K562 (cell line): ENCODE results near the gene HOXB3. TPM values are rescaled to one million over a fixed set of nuclear protein-coding genes. Genes with fewer than 3 reads are reported as not detected.

Experiments
- ATF3 ChIP-seq, 2 experiments: fragments of 450-650 bp in 1 of 2; sonication (generic) in 1 of 2; formaldehyde crosslinking in 1 of 2; IDR thresholded peaks in 1 of 2; conservative IDR thresholded peaks in 1 of 2; 2 replicates each; pipeline versions ENCODE4 v1.6.1 to v1.8.1; 2016 to 2023; ENCODE audit warnings: mild to moderate bottlenecking in 2 of 2, moderate library complexity in 2 of 2, inconsistent platforms in 1 of 2, missing genetic modification reagents in 1 of 2
- ATF7 ChIP-seq: fragments of 450-650 bp; IDR thresholded peaks from 2 replicates; pipeline ENCODE4 v1.7.1; 2014; ENCODE audit warnings: mild to moderate bottlenecking, moderate library complexity
- CEBPG ChIP-seq, 3 experiments: fragments of 200-800 bp in 1 of 3; sonication (Bioruptor generic) in 1 of 3; sonication (generic) in 1 of 3; formaldehyde crosslinking in 1 of 3; IDR thresholded peaks in 2 of 3; conservative IDR thresholded peaks in 1 of 3; 2 replicates each; pipeline versions ENCODE4 v1.6.1 to v1.8.0; 2016 to 2022; ENCODE audit warnings: missing compliant biosample characterization in 2 of 3, missing genetic modification characterization in 2 of 3, mild to moderate bottlenecking in 1 of 3, missing genetic modification reagents in 1 of 3
- EWSR1 ChIP-seq: fragments of 450-650 bp; IDR thresholded peaks from 2 replicates; pipeline ENCODE4 v1.6.1; 2018; ENCODE audit warnings: borderline replicate concordance, mild to moderate bottlenecking, low read depth, moderate library complexity; ENCODE audit not compliant: partially characterized antibody
- GATA2 ChIP-seq: sonication (generic); formaldehyde crosslinking; IDR thresholded peaks from 2 replicates; pipeline ENCODE4 v1.4.0; 2020; ENCODE audit warnings: mild to moderate bottlenecking, missing genetic modification reagents
- HDAC2 ChIP-seq: fragments of 450-650 bp; IDR thresholded peaks from 2 replicates; pipeline ENCODE4 v1.6.1; 2016; ENCODE audit warnings: mild to moderate bottlenecking
- MAFF ChIP-seq: IDR thresholded peaks from 2 replicates; pipeline ENCODE4 v1.6.1; 2012; ENCODE audit warnings: low read length, improper control_type of control experiment
- MTA2 ChIP-seq: fragments of 450-650 bp; IDR thresholded peaks from 2 replicates; pipeline ENCODE4 v1.6.1; 2016; ENCODE audit warnings: low read depth
- NONO ChIP-seq, 2 experiments: fragments of 200-400 bp in 1 of 2; fragments of 450-650 bp in 1 of 2; formaldehyde crosslinking in 1 of 2; IDR thresholded peaks; 2 replicates each; pipeline ENCODE4 v1.6.1; 2017; ENCODE audit warnings: low read depth in 2 of 2, mild to moderate bottlenecking in 2 of 2, moderate library complexity in 2 of 2, low read length in 1 of 2
- NR1H2 ChIP-seq: sonication (generic); formaldehyde crosslinking; IDR thresholded peaks from 2 replicates; pipeline ENCODE4 v1.4.0; 2020; ENCODE audit warnings: mild to moderate bottlenecking, missing genetic modification reagents
- PRDM10 ChIP-seq: fragments of 450-650 bp; IDR thresholded peaks from 2 replicates; pipeline ENCODE4 v1.6.1; 2018; ENCODE audit not compliant: partially characterized antibody
- RAD21 ChIP-seq, 2 experiments: fragments of 250-450 bp in 1 of 2; fragments of 450-650 bp in 1 of 2; sonication (Bioruptor Pico) in 1 of 2; formaldehyde crosslinking in 1 of 2; IDR thresholded peaks in 1 of 2; conservative IDR thresholded peaks in 1 of 2; 2 replicates each; pipeline versions ENCODE4 v1.4.0 to v1.8.0; 2020 to 2022; ENCODE audit warnings: mild to moderate bottlenecking in 2 of 2, moderate library complexity in 1 of 2
- SMAD4 ChIP-seq: fragments of 250-450 bp; sonication (Bioruptor Pico); conservative IDR thresholded peaks from 2 replicates; pipeline ENCODE4 v1.8.0; 2021; ENCODE audit warnings: inconsistent platforms, mild to moderate bottlenecking, moderate library complexity
- SOX6 ChIP-seq: fragments of 450-650 bp; IDR thresholded peaks from 2 replicates; pipeline ENCODE4 v1.6.1; 2014; ENCODE audit warnings: mild to moderate bottlenecking
- SUPT5H ChIP-seq: fragments of 450-650 bp; IDR thresholded peaks from 2 replicates; pipeline ENCODE4 v1.6.1; 2016
- TAF7 ChIP-seq: fragments of 450-650 bp; IDR thresholded peaks from 2 replicates; pipeline ENCODE4 v1.6.1; 2016; ENCODE audit warnings: missing genetic modification characterization, missing compliant biosample characterization
- TAL1 ChIP-seq: fragments of 450-650 bp; IDR thresholded peaks from 2 replicates; pipeline ENCODE4 v1.6.1; 2016; ENCODE audit warnings: mild to moderate bottlenecking
- TBP ChIP-seq: optimal IDR thresholded peaks from 2 replicates; pipeline ENCODE3; 2011; ENCODE audit warnings: low read depth, low read length, improper control_type of control experiment
- VEZF1 ChIP-seq: fragments of 200-800 bp; sonication (Bioruptor generic); IDR thresholded peaks from 2 replicates; pipeline ENCODE4 v1.6.1; 2017; ENCODE audit warnings: missing genetic modification characterization, missing compliant biosample characterization
- XRCC5 ChIP-seq: fragments of 200-400 bp; formaldehyde crosslinking; IDR thresholded peaks from 2 replicates; pipeline ENCODE4 v1.6.1; 2017; ENCODE audit warnings: low read depth, mild to moderate bottlenecking, low read length
- ZNF316 ChIP-seq: fragments of 450-650 bp; IDR thresholded peaks from 2 replicates; pipeline ENCODE4 v1.6.1; 2016
- polyA plus RNA-seq, 8 experiments: library from polyadenylated mRNA; depleted of rRNA in 4 of 8; stranded (reverse) in 5 of 8; unstranded in 3 of 8; fragments of >200 nt; fragmentation: Nextera tagmentation in 2 of 8; fragmentation: Illumina TruSeq in 1 of 8; extraction: Ambion mirVana in 2 of 8; extraction: Trizol in 1 of 8; gene quantifications; 2 replicates each; pipeline versions ENCODE4 v1.2.1 to v1.2.3, GENCODE V29; 2011 to 2014; ENCODE audit warnings: inconsistent platforms in 1 of 8, missing spikeins in 1 of 8
- total RNA-seq, 7 experiments: library from RNA; depleted of rRNA in 6 of 7; stranded (reverse); fragments of >200 nt in 6 of 7; fragmentation: Illumina TruSeq in 2 of 7; extraction: Trizol in 2 of 7; gene quantifications; 2 replicates each; pipeline versions ENCODE4 v1.2.1 to v1.2.3, GENCODE V29; 2011 to 2021; ENCODE audit warnings: low replicate concordance in 1 of 7

Gene HOXB3
- total and polyA plus RNA-seq, 9 of the 15 experiments (the other 6 are each of a cell fraction or from before 2014, with no cell fraction given), result 2.4 to 41.3 (median 20.2) TPM

- TF ChIP-seq ZNF316 (peak; percentile 83), NR1H2 (no peak), PRDM10 (peak; percentile 98), GATA2 (CRISPR knock-in tag) (peak; percentile 77; the same call in 1 of the 2 replicates), MAFF (peak; percentile 74), SUPT5H (peak; percentile 56), TBP (peak; percentile 90), TAF7 (tag) (peak; percentile 40; the same call in 1 of the 2 replicates), SMAD4 (CRISPR knock-in tag) (peak; percentile 85), ATF7 (peak; percentile 93), TAL1 (peak; percentile 68), ATF3 (IDR thresholded peaks at IDR 0.05) (peak; percentile 9; the same call in 1 of the 2 replicates), ATF3 (CRISPR knock-in tag; conservative IDR thresholded peaks at IDR 0.05) (no peak), HDAC2 (peak; percentile 77; the same call in 1 of the 2 replicates), MTA2 (peak; percentile 46), CEBPG (CRISPR knock-in tag; IDR thresholded peaks at IDR 0.05) (no peak), CEBPG (tag; conservative IDR thresholded peaks at IDR 0.05 in 1 of 2, IDR thresholded peaks at IDR 0.05 in 1 of 2) (peak in 1 of 2 experiments; percentile 10; a peak in 1 of 4 replicates), NONO (IDR thresholded peaks at IDR 0.05; ENCODE audit: low read depth in 2 of 2, low read length in 1 of 2) (peak in 1 of 2 experiments; percentile 58; a peak in 1 of 4 replicates), VEZF1 (CRISPR knock-in tag) (peak; percentile 72), XRCC5 (peak; percentile 74; the same call in 1 of the 2 replicates), RAD21 (CRISPR knock-in tag; conservative IDR thresholded peaks at IDR 0.05 in 1 of 2, IDR thresholded peaks at IDR 0.05 in 1 of 2) (no peak), EWSR1 (no peak), SOX6 (peak; percentile 77)
Observed at GRCh38 chr17:48630925-48631692, 41.1 kb upstream of the HOXB3 start (continued).
